GM19438 (cell line): ENCODE results near the gene SEMA3C.

Experiments used
- ATAC-seq: cut with Tn5 transposase; IDR thresholded peaks from one replicate; pipeline ENCODE4 v1.9.1; 2021; ENCODE audit warnings: low read depth; ENCODE audit not compliant: unreplicated experiment

The SEMA3C gene

GRCh38 chr7:80711531-80711930 is 207.3 kb downstream of the SEMA3C start:
- ATAC-seq = no peak

GRCh38 chr7:80708123-80708522 is 210.7 kb downstream of the SEMA3C start:
- ATAC-seq = no peak

GRCh38 chr7:80707318-80707717 is 211.5 kb downstream of the SEMA3C start:
- no peak for ATAC-seq

GRCh38 chr7:80705130-80705781 is 213.6 kb downstream of the SEMA3C start:
- ATAC-seq = no peak

- ATAC-seq = no peak
These were observed 215.6 kb downstream of the SEMA3C start for GRCh38 chr7:80703272-80703671.

- ATAC-seq = no peak
These were observed 219.1 kb downstream of the SEMA3C start for GRCh38 chr7:80699721-80700256.

GRCh38 chr7:80699045-80699638 is 219.7 kb downstream of the SEMA3C start:
- no peak for ATAC-seq
